SIG-M5 treated with dmso at 0.1 percent for 504 hours (cell line): Measurements from ENCODE around the gene ETF1.

Experiments
- DNase-seq: peaks from one replicate; lab custom pipeline; 2025; ENCODE audit not compliant: unreplicated experiment; lab: John Stamatoyannopoulos, UW

Gene ETF1

DNA sequence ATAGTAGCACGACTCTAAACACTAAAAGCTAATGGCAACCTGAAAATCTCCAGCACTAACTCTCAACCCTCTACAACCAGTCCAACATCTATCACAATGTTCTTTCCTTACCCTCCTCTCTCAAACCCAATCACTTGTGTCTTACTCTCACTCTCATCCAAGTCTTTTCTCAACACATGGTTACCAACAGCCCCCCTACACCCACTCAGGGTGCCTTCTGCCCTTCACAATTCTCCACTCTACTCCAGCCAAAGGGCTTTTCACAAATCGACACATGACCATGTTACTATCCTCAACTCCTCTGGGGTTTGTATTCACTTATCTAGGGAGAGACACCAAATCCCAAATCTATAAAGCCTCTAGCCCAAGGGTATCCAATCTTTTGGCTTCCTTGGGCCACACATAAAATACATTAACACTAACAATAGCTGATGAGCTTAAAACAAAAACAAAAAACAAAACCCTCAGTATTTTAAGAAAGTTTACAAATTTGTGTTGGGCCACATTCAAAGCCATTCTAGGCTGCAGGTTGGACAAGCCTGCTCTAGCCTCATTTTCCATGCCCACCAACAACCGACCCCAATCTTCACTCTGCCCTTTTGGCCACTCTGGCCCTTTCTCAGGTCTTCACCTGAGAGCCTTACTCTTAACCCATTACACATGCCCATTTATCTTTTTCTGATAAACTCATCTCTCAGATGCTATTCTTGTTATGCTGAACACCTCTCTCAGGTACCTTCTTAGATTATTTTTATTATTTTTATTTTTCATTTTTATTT, 20.5 kb upstream of the ETF1 start:
- no peak for DNase-seq

DNA sequence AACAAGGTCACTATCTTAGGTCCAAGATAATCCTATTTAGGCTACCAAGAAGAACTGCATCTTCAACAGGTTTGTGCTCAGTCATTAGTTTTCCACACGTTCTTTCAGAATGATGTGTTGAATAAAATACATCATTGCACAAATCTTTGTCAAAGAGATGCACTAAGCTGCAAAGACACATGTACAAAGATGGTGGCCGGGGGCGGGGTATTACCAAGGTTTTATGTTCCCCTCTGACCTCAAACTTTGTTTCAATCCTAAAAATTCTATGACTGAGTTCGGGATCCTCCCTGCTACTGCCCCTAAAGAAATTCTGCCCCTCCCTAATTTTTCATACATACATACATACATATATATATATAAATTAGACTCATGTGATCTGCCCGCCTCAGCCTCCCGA, 17.9 kb upstream of the ETF1 start:
- DNase-seq: no peak

DNA sequence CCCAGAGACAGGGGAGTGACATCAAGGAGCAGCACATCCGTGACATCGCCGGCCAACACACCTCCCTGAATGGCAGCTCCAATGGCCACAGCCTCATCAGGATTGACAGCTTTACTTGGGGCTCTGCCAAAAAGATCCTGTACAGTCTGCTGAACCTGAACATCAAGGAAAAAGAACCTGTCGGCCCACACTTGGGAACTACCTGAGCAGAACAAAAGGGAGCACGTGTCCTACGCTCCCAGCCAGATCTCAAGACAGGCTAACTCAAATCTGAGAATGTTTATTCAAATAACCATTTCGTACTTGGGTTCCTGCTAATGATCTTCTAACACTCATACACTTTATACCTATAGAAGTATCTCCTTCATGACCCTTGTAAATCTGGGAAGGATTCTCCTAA, 16.9 kb upstream of the ETF1 start:
- peak; percentile 49 for DNase-seq

DNA sequence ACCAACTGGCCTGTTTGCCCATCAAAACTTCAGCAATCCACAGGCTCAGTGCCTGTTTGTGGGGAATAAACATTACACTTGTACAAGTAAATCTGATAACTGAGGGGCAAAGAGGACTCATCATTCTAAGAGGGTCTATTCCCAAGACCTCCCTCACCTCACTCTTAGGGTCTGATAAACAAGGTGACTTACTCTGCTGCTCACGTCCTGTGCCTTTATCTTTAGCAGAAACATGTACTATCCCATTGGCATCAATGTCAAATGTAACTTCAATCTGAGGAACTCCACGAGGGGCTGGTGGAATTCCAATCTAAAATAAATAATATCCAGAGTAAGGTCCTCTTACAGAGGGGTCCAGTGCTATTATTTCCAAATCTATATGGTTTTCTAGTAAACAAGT, 14.6 kb upstream of the ETF1 start:
- DNase-seq: no peak

DNA sequence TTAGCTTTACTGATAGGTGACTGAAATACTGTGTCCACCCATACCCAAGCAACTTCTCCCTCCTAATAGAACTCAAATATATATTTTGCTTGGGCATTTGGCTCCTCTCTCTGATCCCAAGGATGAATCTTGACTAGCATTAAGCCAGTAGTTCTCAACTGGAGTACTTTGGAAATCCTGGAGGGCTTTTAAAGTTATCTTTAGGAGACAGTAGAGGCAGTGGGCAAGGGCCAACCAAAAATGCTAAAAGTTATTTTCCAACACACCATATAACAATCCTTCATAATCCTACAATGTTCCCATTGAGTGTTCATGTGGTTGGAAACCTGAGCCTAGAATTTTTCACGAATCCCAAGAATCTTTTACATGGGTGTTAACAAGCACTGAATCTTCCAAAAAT, 11.1 kb upstream of the ETF1 start:
- DNase-seq: no peak

DNA sequence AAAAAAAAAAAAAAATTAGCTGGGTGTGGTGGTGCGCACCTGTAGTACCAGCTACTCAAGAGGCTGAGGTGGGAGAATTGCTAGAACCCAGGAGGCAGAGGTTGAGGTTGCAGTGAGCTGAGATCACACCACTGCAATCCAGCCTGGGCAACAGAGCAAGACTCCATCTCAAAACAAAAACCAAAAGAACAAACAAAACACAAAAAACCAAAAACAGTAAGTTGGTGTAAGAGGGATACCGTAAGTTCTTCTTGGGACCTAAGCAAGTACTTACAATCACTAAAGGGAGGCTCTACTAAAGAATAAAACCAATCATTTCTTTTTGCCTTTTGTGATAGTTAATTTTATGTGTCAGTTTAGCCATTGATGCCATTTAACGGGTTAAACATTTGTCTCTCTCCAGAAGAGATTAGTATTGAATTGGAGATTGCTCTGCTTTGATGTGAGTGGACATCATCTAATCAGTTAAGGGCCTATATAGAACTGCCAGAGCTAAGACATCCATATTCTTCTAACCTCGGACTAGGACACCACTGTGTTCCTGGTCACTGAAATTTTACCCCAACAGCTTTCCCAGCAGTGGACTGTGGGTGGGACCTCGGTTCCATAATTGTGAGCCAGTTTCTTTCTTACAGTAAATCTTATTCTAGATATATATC, 10.5 kb upstream of the ETF1 start:
- DNase-seq: no peak

DNA sequence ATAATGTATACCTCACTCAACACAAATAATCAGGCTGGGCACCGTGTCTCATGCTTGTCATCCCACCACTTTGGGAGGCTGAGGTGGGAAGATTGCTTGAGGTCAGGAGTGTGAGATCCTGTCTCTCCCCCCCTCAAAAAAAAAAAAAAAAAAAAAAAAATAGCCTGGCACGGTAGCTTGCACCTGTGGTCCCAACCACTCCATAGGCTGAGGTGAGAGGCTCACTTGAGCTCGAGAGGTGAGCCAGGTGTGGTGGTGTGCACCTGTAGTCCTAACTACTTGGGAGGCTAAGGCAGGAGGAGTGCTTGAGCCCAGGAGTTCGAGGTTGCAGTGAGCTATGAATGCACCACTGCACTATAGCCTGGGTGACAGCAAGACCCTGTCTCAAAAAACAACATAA, 9.6 kb upstream of the ETF1 start:
- no peak for DNase-seq

GRCh38 chr5:138549414-138549813, 6.4 kb upstream of the ETF1 start:
- no peak for DNase-seq

DNA sequence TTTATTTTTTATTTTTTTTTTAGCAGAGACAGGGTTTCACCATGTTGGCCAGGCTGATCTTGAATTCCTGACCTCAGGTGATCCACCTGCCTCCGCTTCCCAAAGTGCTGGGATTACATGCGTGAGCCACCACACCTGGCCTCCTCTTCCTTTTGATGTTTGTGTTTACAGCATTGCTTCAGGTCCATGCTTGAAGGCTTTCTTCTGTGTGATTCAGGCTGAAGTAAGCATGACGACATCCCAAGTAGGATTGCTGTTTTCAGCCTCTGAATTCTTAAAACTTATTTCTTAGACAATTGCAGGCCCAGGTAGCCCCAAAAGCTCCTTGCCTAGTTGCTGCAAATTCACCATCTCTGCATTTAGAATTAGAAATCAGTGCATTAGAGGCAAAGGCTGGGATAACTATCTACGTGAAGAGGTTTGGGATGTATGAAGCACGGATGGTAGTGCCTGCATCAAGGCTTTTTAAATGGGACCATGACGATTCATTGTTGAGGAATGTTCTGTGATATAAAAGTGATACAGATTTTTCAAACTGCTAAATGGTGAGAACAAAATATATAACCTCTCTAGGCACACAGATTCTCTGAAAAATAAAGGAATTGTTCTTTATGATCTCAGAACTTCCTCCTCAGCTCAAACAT, 3.0 kb upstream of the ETF1 start:
- DNase-seq: no peak

DNA sequence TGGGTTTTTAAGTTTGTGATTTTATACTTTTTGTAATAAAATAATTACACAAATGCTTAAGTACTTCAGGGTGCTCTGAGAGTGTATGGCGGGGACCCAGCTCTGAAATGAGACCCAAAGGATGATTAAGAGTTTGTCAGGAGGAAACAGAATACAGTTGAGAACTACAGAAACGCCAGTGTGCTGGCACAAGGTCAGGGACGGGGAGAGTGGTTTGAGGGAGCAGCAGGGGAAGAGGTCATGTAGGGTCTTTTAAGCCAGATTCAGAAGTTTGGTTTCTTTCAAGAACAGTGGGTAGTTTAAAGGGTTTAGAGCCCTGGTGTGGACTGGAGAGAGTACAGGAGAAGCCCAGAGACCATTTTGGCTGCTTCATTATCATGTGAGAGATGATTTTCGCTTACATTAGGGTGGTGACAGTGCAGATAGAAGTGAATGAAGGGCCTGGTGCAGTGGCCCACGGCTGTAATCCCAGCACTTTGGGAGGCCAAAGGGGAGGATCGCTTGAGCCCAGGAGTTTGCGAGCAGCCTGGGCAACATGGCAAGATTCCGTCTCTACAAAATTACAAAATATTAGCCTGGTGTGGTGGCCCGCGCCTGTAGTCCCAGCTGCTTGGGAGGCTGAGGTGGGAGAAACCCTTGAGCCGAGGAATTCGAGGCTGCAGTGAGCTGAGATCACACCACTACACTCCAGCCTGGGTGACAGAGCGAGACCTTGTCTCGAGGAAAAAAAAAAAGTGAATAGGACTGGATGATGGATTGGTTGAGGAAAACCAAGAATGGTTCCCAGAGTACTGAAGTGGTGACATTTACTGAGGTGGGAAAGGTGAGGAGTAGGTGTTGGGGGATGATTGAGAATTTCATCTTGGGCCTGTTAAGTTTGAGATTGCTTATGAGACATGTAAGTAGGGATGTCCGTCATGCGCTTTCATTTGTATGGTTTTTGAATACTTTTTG, 1.4 kb upstream of the ETF1 start:
- DNase-seq: peak; percentile 17

- no peak for DNase-seq
Observed at GRCh38 chr5:138543730-138544104, 681 bp upstream of the ETF1 start.

- DNase-seq: no peak
Observed at GRCh38 chr5:138542180-138542955, 668 bp downstream of the ETF1 start.

GRCh38 chr5:138541511-138542179, 1.4 kb downstream of the ETF1 start:
- DNase-seq: no peak

- DNase-seq: no peak
Observed at GRCh38 chr5:138539791-138540190, 3.2 kb downstream of the ETF1 start.

DNA sequence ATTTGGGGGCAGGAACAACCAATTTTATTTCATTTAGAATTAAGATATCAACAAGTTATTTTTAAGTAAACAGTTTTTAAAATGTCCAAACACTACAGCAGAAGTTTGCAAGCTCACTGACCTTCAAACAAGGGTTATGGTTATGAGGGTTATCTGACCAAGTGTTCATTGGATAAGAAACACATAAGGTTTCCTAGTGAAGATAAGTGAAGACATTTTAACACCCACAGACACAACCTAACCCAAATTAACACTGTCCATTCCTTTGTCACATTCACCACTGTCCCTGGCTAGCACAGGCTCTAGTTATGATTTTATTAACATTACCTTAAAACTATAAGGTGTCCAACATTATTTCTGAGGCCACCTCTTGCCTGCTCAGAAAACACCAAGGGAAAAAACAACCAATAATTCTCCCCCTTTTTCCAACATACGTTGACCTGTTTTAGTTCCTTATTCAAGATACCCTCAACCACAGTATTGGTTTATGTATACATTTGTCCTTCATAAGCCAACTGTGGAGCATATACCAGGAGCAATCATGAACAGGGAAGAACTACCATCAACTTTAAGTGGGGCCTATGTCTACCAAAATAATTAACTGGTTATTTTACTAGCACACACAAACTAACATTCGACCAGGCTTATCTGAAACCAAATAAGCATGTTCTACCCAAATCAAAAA, 4.0 kb downstream of the ETF1 start:
- DNase-seq: no peak

DNA sequence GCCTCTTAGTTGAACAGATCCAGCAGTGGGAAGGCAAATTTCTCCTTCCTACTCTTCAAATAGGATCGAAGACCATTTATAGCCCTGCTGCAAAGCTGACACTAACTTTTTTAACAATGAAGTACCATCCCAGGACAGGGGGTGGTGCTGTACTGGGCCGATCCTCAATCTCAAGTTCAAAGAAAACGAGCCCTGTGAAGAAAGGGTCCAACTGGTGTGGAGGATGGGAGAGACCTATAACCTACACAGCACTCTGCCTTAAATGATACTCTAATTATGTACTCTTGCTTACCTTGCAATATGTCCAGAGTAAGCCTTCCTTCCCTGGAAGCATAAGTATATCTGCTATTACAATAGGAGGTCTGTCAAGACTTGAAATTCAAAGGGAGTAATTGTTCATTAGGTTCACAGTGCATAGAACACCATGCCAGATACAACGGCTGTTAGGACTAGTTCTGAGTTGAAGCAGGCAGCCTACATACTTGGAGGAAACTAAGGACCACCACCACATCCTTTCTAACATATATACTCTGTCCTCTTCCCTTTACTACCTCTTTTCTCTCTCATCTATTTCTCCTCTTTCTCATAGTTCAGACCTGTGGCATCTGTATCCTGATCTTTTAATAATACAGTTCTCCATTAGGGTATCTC, 6.2 kb downstream of the ETF1 start:
- DNase-seq: peak; percentile 22

GRCh38 chr5:138536215-138536614, 6.8 kb downstream of the ETF1 start:
- no peak for DNase-seq

GRCh38 chr5:138533973-138534941, 8.8 kb downstream of the ETF1 start:
- no peak for DNase-seq
